ENCODE measurements around the gene MAB21L4.

DNA sequence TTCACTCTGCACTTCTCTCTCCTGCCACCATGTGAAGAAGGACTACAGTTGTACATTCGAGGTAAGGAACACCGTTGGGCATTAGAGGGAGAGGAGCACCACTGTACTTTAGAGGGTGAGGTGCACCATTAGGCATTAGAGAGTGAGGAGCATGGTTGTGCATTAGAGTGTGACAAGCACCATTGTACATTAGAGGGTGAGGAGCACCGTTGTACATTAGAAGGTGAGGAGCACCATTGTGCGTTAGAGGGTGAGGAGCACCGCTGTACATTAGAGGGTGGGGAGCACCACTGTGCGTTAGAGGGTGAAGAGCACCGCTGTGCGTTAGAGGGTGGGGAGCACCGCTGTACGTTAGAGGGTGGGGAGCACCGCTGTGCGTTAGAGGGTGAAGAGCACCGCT, 48.1 kb downstream of the MAB21L4 start:
- TF ChIP-seq POLR2A (IDR thresholded peaks at IDR 0.05; ENCODE audit: control extremely low read depth in 1 of 2, low read depth in 2 of 2, low read length in 2 of 2) = no peak
- no peak for TF ChIP-seq SP2 (IDR thresholded peaks at IDR 0.05; ENCODE audit: low read length)
- no peak for TF ChIP-seq POLR2AphosphoS5 (IDR thresholded peaks at IDR 0.05; ENCODE audit: low read depth, low read length)
- TF ChIP-seq SIN3A (conservative IDR thresholded peaks at IDR 0.05 in 1 of 2, IDR thresholded peaks at IDR 0.05 in 1 of 2; ENCODE audit: low read depth in 1 of 2, low read length in 2 of 2) = no peak
- TF ChIP-seq, protein P1, sequence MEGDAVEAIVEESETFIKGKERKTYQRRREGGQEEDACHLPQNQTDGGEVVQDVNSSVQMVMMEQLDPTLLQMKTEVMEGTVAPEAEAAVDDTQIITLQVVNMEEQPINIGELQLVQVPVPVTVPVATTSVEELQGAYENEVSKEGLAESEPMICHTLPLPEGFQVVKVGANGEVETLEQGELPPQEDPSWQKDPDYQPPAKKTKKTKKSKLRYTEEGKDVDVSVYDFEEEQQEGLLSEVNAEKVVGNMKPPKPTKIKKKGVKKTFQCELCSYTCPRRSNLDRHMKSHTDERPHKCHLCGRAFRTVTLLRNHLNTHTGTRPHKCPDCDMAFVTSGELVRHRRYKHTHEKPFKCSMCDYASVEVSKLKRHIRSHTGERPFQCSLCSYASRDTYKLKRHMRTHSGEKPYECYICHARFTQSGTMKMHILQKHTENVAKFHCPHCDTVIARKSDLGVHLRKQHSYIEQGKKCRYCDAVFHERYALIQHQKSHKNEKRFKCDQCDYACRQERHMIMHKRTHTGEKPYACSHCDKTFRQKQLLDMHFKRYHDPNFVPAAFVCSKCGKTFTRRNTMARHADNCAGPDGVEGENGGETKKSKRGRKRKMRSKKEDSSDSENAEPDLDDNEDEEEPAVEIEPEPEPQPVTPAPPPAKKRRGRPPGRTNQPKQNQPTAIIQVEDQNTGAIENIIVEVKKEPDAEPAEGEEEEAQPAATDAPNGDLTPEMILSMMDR (IDR thresholded peaks at IDR 0.05; ENCODE audit: control extremely low read depth in 1 of 3, insufficient read depth in 1 of 3, low read depth in 1 of 3, low read length in 3 of 3) = no peak
- no peak for TF ChIP-seq SP1 (IDR thresholded peaks at IDR 0.05; ENCODE audit: low read depth, low read length)
- no peak for TF ChIP-seq SUZ12 (IDR thresholded peaks at IDR 0.05; ENCODE audit: low read length)

Measured in H1 (cell line).